ENCODE data around the gene JAZF1. TPM values are rescaled to one million over a fixed set of nuclear protein-coding genes. Genes with fewer than 3 reads are reported as not detected.
A peak's percentile ranks its signal among the peaks of the same experiment; 100 is the strongest.

Gene JAZF1
- total RNA-seq, 1 donor from 2014 or later, result 33.8 TPM

DNA sequence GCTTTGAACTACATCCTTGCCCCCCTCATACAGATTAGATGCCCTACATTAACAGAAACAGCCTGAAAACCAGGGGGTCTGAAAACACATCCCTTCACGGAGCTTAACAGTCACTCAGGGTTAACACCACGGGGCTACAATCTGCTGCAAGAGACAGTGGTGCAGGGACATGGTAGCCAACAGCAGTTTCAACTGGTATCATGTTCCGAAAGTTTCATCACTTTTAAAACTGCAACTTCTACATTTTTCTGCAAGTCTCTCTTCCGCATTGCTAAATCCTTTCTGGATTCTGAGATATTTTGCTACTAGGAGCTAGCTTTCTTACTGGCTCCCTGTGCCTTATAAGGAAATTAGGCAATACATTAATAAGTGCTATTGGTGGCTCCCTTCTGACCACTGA lies 92.6 kb downstream of the JAZF1 start:
- no peak for DNase-seq (ENCODE audit: low spot score)
- peak overlapping the region; percentile 59 for H3K27ac Mint-ChIP-seq (ENCODE audit: unreplicated experiment)
- no peaks in the 10 kb centered on the region for H3K36me3 Mint-ChIP-seq (ENCODE audit: low read depth)
- no peaks in the 10 kb centered on the region for H3K9me3 Mint-ChIP-seq (ENCODE audit: low read depth)
- no peaks in the 10 kb centered on the region for H3K27me3 Mint-ChIP-seq (ENCODE audit: low read depth)
- TF ChIP-seq, protein P1, sequence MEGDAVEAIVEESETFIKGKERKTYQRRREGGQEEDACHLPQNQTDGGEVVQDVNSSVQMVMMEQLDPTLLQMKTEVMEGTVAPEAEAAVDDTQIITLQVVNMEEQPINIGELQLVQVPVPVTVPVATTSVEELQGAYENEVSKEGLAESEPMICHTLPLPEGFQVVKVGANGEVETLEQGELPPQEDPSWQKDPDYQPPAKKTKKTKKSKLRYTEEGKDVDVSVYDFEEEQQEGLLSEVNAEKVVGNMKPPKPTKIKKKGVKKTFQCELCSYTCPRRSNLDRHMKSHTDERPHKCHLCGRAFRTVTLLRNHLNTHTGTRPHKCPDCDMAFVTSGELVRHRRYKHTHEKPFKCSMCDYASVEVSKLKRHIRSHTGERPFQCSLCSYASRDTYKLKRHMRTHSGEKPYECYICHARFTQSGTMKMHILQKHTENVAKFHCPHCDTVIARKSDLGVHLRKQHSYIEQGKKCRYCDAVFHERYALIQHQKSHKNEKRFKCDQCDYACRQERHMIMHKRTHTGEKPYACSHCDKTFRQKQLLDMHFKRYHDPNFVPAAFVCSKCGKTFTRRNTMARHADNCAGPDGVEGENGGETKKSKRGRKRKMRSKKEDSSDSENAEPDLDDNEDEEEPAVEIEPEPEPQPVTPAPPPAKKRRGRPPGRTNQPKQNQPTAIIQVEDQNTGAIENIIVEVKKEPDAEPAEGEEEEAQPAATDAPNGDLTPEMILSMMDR (IDR thresholded peaks at IDR 0.05), result no peak
- no peak overlapping the region for H3K4me3 Mint-ChIP-seq (ENCODE audit: unreplicated experiment)
- H3K4me1 Mint-ChIP-seq (ENCODE audit: low read depth), result peaks cover 43% of the 10 kb centered on the region

GRCh38 chr7:28086198-28086597 lies 94.4 kb downstream of the JAZF1 start:
- no peak overlapping the region for H3K27ac Mint-ChIP-seq (ENCODE audit: unreplicated experiment)
- TF ChIP-seq, protein P1 (IDR thresholded peaks at IDR 0.05), result no peak
- H3K9me3 Mint-ChIP-seq (ENCODE audit: low read depth), result no peaks in the 10 kb centered on the region
- H3K27me3 Mint-ChIP-seq (ENCODE audit: low read depth), result no peaks in the 10 kb centered on the region
- H3K36me3 Mint-ChIP-seq (ENCODE audit: low read depth), result no peaks in the 10 kb centered on the region
- no peak overlapping the region for H3K4me3 Mint-ChIP-seq (ENCODE audit: unreplicated experiment)
- DNase-seq (ENCODE audit: low spot score), result no peak
- peaks cover 43% of the 10 kb centered on the region for H3K4me1 Mint-ChIP-seq (ENCODE audit: low read depth)

DNA sequence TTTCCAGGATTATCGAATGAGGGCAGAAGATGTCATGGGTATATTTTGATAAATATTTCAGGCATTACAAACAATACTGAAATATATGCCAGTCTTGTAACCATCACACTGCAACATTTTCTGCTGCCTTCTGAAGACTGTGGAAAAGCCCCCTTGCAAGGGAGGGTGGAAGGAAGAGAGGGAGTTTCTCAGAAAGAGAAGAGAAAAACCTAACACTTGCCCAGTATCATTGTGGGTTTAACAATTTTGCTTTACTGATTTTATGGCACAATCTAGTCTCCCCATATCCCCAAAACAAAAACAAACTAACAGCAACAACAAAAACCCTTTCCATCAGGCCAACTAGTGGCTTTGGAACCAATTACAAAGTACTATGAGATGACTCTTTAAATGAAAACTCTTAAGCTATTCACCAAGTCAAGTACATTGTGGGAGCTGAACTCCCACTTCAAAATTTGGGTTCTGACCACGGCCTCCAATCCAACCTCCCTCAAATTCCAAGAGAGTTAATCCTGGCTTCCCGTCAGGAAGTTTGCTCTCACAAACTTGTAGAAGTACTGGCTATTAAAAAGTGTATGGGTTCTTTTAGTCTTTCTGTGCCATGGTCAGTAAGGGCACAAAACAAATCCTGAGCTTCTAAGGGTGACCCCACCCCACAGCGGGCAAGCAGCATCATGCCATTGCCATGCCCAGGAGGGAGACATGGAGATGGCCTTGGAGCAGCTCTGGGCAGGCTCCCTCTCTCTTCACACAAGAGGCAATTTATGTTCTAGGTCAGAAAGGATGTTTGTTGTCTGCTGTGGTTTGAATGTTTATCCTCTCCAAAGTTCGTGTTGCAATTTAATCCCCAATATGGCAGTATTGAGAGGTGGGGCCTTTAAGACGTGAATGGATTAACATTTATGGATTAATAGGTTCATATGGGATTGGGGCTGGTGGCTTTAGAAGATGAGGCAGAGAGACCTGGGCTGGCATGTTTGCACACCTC lies 96.3 kb downstream of the JAZF1 start:
- Mint-ChIP-seq H3K4me1 (ENCODE audit: low read depth) (peaks cover 42% of the 10 kb centered on the region), H3K9me3 (ENCODE audit: low read depth) (no peaks in the 10 kb centered on the region), H3K27me3 (ENCODE audit: low read depth) (no peaks in the 10 kb centered on the region), H3K36me3 (ENCODE audit: low read depth) (no peaks in the 10 kb centered on the region), H3K4me3 (ENCODE audit: unreplicated experiment) (no peak overlapping the region), H3K27ac (ENCODE audit: unreplicated experiment) (peak overlapping the region; percentile 88)
- TF ChIP-seq, protein P1 (IDR thresholded peaks at IDR 0.05), result no peak
- DNase-seq (ENCODE audit: low spot score), result no peak

- no peak for DNase-seq (ENCODE audit: low spot score)
- Mint-ChIP-seq H3K27me3 (ENCODE audit: low read depth) (no peaks in the 10 kb centered on the region), H3K4me1 (ENCODE audit: low read depth) (peaks cover 37% of the 10 kb centered on the region), H3K36me3 (ENCODE audit: low read depth) (no peaks in the 10 kb centered on the region), H3K4me3 (ENCODE audit: unreplicated experiment) (no peak overlapping the region), H3K27ac (ENCODE audit: unreplicated experiment) (peak overlapping the region; percentile 88), H3K9me3 (ENCODE audit: low read depth) (no peaks in the 10 kb centered on the region)
- TF ChIP-seq, protein P1 (IDR thresholded peaks at IDR 0.05), result no peak
Measured at GRCh38 chr7:28083164-28083997, 97.2 kb downstream of the JAZF1 start.

DNA sequence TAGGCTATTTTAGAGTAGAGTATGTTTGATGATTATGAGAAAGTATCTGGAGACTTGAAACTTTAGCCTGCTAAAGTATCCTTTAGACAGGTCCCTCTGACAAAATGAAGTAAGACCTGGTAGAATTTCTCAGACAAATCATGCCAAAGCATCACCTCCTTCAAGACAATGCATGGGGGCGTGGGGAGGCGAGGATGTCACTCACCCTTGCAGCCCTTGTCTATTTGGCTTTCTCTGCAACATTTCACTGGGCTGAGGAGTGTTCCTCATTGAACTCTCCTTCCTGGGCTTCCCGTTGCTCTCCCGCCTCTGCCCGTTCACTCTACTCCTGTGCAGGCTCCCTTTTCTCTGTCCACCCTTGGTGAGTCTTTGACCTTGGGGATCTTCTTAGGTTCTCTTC lies 98.5 kb downstream of the JAZF1 start:
- Mint-ChIP-seq H3K9me3 (ENCODE audit: low read depth) (no peaks in the 10 kb centered on the region), H3K27ac (ENCODE audit: unreplicated experiment) (no peak overlapping the region), H3K4me1 (ENCODE audit: low read depth) (peaks cover 43% of the 10 kb centered on the region), H3K36me3 (ENCODE audit: low read depth) (no peaks in the 10 kb centered on the region), H3K4me3 (ENCODE audit: unreplicated experiment) (no peak overlapping the region), H3K27me3 (ENCODE audit: low read depth) (no peaks in the 10 kb centered on the region)
- TF ChIP-seq, protein P1 (IDR thresholded peaks at IDR 0.05), result no peak
- no peak for DNase-seq (ENCODE audit: low spot score)

All from chondrocyte (in vitro differentiated cells).